ENCODE results near the gene FIGN. TPM values are rescaled to one million over a fixed set of nuclear protein-coding genes. Genes with fewer than 3 reads are reported as not detected.

FIGN gene
- total RNA-seq, 1 experiment from 2014 or later = not detected

GRCh38 chr2:163729636-163730273 is 6.1 kb downstream of the FIGN start:
- intact Hi-C loops (cut with micrococcal nuclease; ENCODE audit: unreplicated experiment) = no loop called here

GRCh38 chr2:163723881-163724280 is 11.9 kb downstream of the FIGN start:
- Histone ChIP-seq H3K4me1 (no peaks in the 10 kb centered on the region), H3K27me3 (replicated peaks; ENCODE audit: control insufficient read depth, insufficient read depth, low read length) (no peaks in the 10 kb centered on the region), H3K36me3 (ENCODE audit: control insufficient read depth, insufficient read depth, low read length) (no peaks in the 10 kb centered on the region), H3K4me3 (ENCODE audit: low read depth, low read length) (no peak overlapping the region), H3K9me3 (no peaks in the 10 kb centered on the region)
- H3K27me3 Mint-ChIP-seq (ENCODE audit: insufficient read depth, unreplicated experiment) = no peaks in the 10 kb centered on the region
- TF ChIP-seq, protein P1, sequence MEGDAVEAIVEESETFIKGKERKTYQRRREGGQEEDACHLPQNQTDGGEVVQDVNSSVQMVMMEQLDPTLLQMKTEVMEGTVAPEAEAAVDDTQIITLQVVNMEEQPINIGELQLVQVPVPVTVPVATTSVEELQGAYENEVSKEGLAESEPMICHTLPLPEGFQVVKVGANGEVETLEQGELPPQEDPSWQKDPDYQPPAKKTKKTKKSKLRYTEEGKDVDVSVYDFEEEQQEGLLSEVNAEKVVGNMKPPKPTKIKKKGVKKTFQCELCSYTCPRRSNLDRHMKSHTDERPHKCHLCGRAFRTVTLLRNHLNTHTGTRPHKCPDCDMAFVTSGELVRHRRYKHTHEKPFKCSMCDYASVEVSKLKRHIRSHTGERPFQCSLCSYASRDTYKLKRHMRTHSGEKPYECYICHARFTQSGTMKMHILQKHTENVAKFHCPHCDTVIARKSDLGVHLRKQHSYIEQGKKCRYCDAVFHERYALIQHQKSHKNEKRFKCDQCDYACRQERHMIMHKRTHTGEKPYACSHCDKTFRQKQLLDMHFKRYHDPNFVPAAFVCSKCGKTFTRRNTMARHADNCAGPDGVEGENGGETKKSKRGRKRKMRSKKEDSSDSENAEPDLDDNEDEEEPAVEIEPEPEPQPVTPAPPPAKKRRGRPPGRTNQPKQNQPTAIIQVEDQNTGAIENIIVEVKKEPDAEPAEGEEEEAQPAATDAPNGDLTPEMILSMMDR (IDR thresholded peaks at IDR 0.05; ENCODE audit: insufficient read depth in 1 of 2, low read depth in 1 of 2, low read length in 1 of 2, severe bottlenecking in 1 of 2, unreplicated experiment in 1 of 2) = no peak
- H3K36me3 Mint-ChIP-seq (ENCODE audit: insufficient read depth, unreplicated experiment) = no peaks in the 10 kb centered on the region
- CTCF ChIA-PET = no interaction called here
- H3K4me3 Mint-ChIP-seq (ENCODE audit: unreplicated experiment) = no peak overlapping the region
- no peak for DNase-seq
- intact Hi-C loops (cut with micrococcal nuclease; ENCODE audit: unreplicated experiment) = no loop called here
- POLR2A ChIA-PET = no interaction called here
- H3K4me1 Mint-ChIP-seq (ENCODE audit: low read depth, unreplicated experiment) = no peaks in the 10 kb centered on the region
- H3K27ac Mint-ChIP-seq (ENCODE audit: unreplicated experiment) = no peak overlapping the region
- no TSS peak for BruUV-seq (replicated peaks)
- H3K9me3 Mint-ChIP-seq (ENCODE audit: unreplicated experiment) = no peaks in the 10 kb centered on the region

More at GRCh38 chr2:163729636-163730273, 6.1 kb downstream of the FIGN start:
- H3K4me3 ChIP-seq (ENCODE audit: low read depth, low read length) = no peak overlapping the region
- DNase-seq = no peak
- H3K9me3 ChIP-seq = no peaks in the 10 kb centered on the region
- TF ChIP-seq, protein P1 (IDR thresholded peaks at IDR 0.05; ENCODE audit: insufficient read depth in 1 of 2, low read depth in 1 of 2, low read length in 1 of 2, severe bottlenecking in 1 of 2, unreplicated experiment in 1 of 2) = no peak
- H3K27me3 ChIP-seq (replicated peaks; ENCODE audit: control insufficient read depth, insufficient read depth, low read length) = no peaks in the 10 kb centered on the region
- Mint-ChIP-seq H3K27me3 (ENCODE audit: insufficient read depth, unreplicated experiment) (no peaks in the 10 kb centered on the region), H3K4me3 (ENCODE audit: unreplicated experiment) (no peak overlapping the region), H3K9me3 (ENCODE audit: unreplicated experiment) (no peaks in the 10 kb centered on the region), H3K27ac (ENCODE audit: unreplicated experiment) (no peak overlapping the region), H3K4me1 (ENCODE audit: low read depth, unreplicated experiment) (no peaks in the 10 kb centered on the region), H3K36me3 (ENCODE audit: insufficient read depth, unreplicated experiment) (no peaks in the 10 kb centered on the region)
- BruUV-seq (replicated peaks) = no TSS peak
- CTCF ChIA-PET = no interaction called here
- POLR2A ChIA-PET = no interaction called here
- H3K36me3 ChIP-seq (ENCODE audit: control insufficient read depth, insufficient read depth, low read length) = no peaks in the 10 kb centered on the region
- no peaks in the 10 kb centered on the region for H3K4me1 ChIP-seq

GRCh38 chr2:163723348-163723747 is 12.5 kb downstream of the FIGN start:
- ChIA-PET POLR2A (no interaction called here), CTCF (no interaction called here)
- TF ChIP-seq, protein P1 (IDR thresholded peaks at IDR 0.05; ENCODE audit: insufficient read depth in 1 of 2, low read depth in 1 of 2, low read length in 1 of 2, severe bottlenecking in 1 of 2, unreplicated experiment in 1 of 2) = no peak
- Histone ChIP-seq H3K36me3 (ENCODE audit: control insufficient read depth, insufficient read depth, low read length) (no peaks in the 10 kb centered on the region), H3K27me3 (replicated peaks; ENCODE audit: control insufficient read depth, insufficient read depth, low read length) (no peaks in the 10 kb centered on the region), H3K4me3 (ENCODE audit: low read depth, low read length) (no peak overlapping the region), H3K4me1 (no peaks in the 10 kb centered on the region), H3K9me3 (no peaks in the 10 kb centered on the region)
- Mint-ChIP-seq H3K27me3 (ENCODE audit: insufficient read depth, unreplicated experiment) (no peaks in the 10 kb centered on the region), H3K27ac (ENCODE audit: unreplicated experiment) (no peak overlapping the region), H3K9me3 (ENCODE audit: unreplicated experiment) (no peaks in the 10 kb centered on the region), H3K4me3 (ENCODE audit: unreplicated experiment) (no peak overlapping the region), H3K4me1 (ENCODE audit: low read depth, unreplicated experiment) (no peaks in the 10 kb centered on the region), H3K36me3 (ENCODE audit: insufficient read depth, unreplicated experiment) (no peaks in the 10 kb centered on the region)
- BruUV-seq (replicated peaks) = no TSS peak
- no peak for DNase-seq
- intact Hi-C loops (cut with micrococcal nuclease; ENCODE audit: unreplicated experiment) = no loop called here
